NOMO-1 treated with DMSO at 0.1 percent for 48 hours (cell line): ENCODE data around the gene UBASH3B.
A peak's percentile ranks its signal among the peaks of the same experiment; 100 is the strongest.

ENCODE experiments used
- DNase-seq: peaks from one replicate; lab custom pipeline; 2025; ENCODE audit not compliant: unreplicated experiment; lab: John Stamatoyannopoulos, UW

UBASH3B gene

DNA sequence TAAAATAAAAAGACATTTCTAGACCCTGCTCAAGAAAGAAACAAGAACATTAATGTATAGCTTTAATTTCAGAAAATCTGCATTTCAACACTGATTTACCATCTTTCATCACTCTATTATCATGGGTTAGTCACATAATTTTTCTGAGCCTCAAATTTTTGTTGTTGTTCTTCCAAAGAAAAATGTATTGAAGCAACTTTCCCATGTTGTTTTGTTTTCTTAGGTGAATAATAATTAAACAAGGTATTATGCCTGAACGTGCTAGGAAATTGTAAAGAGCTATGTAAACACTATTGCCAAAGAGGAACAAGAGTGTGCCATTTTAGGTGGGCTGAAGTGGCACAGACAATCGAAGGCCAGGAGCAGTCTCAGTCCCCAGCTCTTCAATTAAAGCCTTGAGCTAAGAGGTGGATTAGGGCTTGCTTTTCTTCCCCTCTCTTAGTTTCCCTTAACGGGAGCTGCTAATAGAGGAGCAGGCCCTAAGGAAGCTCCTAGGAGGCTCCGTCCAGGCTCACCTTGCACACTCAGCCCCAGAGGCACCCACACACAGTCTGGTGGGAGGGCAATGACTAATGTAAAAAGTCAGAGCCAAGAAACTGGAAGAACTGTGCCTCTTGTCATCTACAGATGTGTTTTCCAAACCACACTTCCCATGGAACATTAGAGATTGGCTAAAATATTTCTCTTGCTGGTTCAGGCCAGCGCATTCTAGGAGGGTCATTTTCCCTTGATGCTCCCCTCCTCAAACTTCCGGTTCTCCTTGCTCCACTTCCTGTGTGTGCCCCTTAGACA is 8.8 kb upstream of the UBASH3B start:
- DNase-seq, result no peak

GRCh38 chr11:122647736-122648275 is 7.7 kb upstream of the UBASH3B start:
- DNase-seq, result no peak

DNA sequence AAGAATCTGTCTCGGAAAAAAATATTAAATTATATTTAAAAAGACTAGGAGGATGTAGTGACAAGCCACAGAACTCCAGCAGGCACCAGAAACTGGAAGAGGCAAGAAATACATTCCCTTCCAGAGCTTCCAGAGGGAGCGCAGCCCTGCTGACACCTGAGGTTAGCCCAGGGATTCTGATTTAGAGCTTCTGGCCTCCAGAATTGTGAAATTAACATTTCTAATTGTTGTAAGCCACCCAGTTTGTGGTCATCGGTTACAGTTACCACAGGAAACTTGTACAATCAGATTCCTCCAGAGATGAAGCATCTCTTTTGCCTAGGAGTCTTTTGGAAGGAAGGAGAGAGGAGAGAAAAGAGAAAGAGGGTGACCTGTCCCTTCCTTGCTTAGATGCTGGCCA is 6.4 kb upstream of the UBASH3B start:
- DNase-seq, result peak; percentile 81

DNA sequence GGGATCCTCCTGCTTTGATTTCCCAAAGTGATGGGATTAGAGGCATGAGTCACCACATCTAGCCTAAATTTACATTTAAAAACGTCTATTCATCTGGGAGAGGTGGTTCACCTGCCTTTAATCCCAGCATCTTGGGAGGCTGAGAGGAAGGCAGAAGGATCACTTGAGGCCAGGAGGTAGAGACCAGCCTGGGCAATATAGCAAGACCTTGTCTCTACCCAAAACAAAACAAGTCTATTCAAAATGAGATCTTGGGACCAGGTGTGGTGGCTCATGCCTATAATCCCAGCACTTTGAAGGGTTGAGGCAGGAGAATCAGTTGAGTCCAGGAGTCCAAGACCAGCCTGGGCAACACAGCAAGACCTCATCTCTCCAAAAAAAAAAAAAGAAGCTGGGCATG is 4.9 kb upstream of the UBASH3B start:
- DNase-seq, result no peak

- no peak for DNase-seq
Measured at GRCh38 chr11:122652495-122652894, 3.0 kb upstream of the UBASH3B start.

GRCh38 chr11:122653916-122654585 is 1.5 kb upstream of the UBASH3B start:
- no peak for DNase-seq

DNA sequence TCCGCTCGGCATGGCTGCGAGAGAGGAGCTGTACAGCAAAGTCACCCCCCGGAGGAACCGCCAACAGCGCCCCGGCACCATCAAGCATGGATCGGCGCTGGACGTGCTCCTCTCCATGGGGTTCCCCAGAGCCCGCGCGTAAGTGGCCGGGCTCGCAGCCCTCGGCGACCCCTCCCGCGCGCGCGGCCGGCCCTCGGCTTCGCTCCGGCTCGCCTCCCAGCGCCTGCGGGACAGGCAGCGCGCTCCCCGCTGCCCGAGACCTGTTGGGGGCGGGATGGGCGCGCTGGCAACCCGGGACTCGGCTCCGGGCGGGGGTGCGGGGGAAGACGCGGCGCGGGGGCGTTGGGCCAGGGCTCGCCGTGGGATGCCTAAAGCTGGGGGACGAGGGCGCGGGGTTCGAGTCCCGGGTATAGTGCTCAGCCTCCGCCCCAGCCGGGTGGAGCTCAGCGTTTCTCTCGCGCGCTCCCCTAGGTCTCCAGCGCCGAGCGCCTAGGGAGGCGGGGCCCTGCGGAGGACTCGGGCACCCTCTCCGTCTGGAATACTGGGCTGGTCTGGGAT is 630 bp downstream of the UBASH3B start:
- DNase-seq, result peak; percentile 15

- peak; percentile 44 for DNase-seq
Measured at GRCh38 chr11:122656631-122657101, 1.1 kb downstream of the UBASH3B start.

DNA sequence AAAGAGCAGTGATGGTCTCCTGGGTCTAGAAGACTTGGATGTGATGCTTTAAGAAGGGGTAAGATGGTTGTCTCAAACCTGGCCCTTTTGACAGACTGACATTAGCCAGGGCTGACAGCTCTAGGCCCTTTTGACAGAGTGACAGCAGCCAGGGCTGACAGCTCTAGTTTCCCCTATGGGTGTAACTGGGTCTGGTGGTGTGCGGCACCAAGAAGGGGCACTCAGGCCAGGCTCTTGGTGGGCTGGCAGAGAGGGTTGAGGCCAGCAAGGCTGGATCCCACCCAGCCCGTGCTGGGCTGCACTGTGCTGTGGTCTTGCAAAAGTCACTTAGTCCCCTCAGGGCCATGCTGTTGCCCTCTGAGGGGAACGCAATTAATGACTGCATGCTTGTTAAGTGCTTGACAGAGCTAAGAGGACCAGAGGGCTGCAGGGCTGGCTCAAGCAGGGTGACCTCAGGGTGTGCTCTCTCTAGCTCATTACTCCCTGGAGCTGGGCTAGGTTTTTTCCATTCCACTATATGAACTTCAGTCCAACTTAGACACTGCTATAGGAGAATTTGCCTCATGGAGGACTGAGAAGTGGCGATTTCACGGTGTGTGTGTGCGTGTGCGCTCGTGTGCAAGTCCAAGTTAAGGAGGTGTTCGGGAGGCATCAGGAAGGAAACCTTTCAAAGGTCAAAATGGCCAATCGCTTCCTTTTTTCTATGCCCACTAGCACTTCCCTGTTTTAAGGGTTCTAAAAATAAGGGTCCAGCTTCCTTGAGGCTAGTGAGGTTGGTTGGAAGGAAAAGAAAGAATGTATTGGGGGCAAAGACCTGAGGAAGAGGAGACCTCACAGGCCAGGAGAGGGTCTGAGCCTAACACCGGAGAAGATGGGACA is 4.4 kb downstream of the UBASH3B start:
- peak; percentile 60 for DNase-seq

DNA sequence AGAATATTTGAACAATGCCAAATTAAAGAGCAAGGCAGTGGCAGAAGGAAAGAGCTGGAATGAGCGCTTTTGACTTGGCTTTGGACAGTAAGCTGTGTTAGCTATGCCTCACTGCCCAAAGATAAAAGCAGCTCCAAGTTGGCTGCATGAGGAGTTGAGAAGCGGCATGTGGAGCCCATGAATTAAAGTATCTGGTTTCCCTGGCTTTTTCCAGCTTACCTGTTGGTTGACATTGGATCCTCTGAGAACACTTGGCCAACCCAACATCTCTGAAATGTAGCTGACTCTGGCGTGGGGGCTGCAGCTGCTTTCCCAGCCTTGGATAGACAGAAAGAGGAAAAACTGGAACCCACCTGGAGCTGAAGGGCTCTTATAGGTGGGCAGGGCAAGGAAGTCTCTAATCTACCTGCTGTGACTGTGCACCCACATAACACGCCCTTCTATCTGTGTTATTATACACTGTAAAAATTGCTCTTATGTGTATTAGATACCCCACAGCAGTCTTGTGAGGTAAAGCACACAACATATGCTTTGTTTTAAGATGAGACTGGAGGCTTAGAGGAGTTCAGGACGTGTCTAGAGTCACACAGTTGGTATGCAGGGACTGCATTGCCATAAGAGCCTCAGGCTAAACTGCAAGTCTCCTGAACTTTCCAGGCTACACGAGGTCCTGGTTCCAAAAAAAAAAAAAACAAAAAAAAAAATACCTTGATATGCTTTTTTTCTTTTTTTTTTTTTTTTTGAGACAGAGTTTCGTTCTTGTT is 5.8 kb downstream of the UBASH3B start:
- DNase-seq, result no peak

- no peak for DNase-seq
Measured at GRCh38 chr11:122663056-122663740, 7.7 kb downstream of the UBASH3B start.

- no peak for DNase-seq
Measured at GRCh38 chr11:122663764-122664163, 8.2 kb downstream of the UBASH3B start.

DNA sequence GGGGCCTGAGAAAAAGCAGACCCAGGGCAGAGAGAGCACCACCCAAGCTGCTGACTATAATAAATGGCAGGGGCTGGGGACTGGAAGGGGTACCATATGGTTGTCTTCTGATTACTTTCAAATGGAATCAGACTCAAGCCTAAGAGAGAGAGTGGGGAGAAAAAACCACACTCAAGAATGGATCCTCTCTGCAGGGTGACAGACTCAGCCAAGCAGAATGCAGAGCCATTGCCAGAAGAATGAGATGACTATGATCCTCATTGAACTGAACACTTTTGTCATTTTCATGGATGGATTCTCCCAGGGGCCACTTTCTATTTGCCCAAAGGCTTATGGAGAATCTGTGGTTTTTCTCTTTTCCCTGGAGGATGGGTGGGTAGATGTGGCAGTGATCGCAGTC is 8.7 kb downstream of the UBASH3B start:
- no peak for DNase-seq

DNA sequence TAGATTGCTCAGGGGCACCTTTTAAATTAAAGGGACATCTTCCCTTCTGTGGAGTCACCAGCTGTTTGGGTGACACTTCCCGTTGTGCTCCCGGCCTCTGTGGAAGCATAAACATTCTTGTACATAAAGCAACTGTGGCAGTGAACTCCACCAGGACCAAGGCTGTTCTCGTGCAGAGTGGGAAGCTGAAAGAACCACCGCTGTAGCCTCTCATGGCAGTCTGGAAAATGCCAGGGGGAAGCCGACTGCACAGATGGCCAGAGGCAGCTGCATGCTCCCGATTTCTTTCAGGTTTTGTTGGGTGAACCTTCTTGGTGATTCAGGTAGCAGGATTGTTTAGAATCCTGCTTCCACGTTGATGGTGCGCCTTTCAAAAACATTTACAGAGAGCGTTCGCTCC is 10.3 kb downstream of the UBASH3B start:
- DNase-seq, result no peak

- no peak for DNase-seq
Measured at GRCh38 chr11:122666743-122667142, 11.2 kb downstream of the UBASH3B start.

- DNase-seq, result no peak
Measured at GRCh38 chr11:122668562-122669090, 13.1 kb downstream of the UBASH3B start.

DNA sequence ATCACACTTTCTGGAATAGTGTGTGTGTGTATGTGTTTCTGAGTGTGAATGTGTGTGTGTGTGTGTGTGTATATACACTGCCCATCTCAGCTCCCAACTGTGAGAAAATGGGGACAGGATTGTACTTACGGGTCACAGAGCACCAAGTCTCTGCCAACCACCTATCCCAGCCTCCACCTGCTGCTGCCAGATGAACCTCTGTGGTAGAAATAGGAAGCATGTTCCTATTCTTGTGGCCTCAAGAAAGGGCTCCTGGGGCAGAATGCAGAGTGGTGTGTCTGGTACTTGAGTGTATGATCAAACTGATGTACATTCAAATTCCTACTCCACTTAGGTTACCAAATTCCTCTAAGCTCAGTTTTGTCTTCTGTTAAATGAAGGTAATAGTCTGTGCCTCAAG is 14.6 kb downstream of the UBASH3B start:
- DNase-seq, result no peak

DNA sequence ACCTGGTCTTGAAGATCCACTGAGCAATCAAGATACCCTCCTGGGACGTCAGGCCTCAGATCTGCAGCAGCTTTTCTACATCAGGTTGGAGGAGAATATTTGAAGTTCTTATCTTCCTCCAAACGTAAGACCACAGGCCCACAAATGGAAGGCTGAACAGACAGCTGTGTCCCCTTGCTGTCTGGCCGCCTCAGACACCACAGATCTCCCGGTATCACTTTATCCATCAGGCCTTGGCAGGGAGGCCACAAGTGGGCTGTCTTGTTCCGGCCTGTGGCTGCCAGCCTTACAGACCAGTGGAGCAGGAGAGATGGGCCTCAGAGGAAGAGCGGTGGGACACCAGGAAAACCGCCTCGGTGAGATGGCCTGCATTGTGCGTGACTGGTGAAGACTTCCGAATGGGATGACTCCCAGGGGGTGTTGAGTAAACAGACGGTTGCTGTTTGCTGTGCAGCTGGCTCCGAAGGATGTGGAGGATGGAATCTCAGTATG is 15.9 kb downstream of the UBASH3B start:
- DNase-seq, result no peak

DNA sequence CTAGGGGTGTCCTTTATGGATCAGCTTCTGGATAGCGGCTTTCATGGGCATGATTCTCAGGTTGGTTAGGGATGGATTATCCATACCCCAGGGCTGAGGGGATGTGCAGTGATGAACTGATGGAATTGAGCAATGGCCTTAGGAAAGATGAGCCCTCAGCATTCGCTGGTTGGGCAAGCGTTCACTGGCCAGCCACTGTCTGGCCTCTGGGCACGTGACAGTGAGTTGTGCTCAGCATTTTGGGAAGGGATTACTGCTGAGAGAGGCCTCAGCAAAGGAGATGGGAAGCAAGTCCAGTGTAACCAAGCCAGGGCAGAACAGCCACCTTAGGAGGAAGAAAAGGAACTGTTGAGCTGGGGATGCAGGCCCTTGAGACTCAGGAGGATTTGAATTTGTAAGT is 17.4 kb downstream of the UBASH3B start:
- no peak for DNase-seq
